AML-193 (cell line): ENCODE results near the gene AADAT.
"Not testable (repeated sequence)": the region's sequence is repeated elsewhere in the genome, so short reads cannot be mapped to it uniquely, and the experiment has no call there.

Experiments used
- DNase-seq, 2 experiments: peaks; one replicate each; lab custom pipeline; 2025; lab: John Stamatoyannopoulos, UW

AADAT gene

DNA sequence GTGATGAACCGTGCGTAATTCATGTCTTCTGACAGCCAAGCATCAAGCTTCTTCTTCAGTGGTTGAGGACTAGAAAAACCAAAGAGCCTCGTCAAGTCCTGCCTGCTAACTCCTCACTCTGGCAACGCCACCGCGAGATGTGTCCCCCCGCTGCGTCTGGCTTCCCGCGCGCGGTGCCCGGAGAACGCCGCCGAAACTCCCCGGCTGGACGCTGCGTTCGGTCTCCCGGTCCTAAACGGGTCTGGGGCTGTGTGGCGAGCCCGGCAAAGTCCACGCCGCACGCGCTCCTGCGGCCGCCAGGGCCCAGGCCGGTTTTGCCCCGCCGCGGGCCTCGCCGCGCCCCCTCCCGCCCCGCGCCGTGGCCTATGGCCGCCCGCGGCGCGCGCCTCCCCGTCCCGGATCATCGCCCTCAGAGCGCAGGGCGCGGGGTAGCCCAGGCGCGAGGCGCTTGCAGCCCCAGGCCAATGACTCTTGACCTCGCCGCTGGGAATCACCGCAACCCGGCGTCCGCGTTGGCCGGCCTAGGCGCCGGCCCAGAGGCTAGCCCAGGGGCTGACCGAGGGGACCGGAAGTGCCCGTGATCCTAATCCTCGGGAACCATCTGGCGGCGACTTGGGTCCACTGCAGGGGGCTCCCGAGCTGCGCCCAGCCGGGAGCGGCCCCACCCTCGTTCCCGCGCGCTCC, at the start of gene AADAT:
Gene AADAT, minus strand, starts transcription at position 289 of the 684 bp plus-strand sequence. Its CDS starts 266 bp downstream, at position 23.
- DNase-seq = no peak

DNA sequence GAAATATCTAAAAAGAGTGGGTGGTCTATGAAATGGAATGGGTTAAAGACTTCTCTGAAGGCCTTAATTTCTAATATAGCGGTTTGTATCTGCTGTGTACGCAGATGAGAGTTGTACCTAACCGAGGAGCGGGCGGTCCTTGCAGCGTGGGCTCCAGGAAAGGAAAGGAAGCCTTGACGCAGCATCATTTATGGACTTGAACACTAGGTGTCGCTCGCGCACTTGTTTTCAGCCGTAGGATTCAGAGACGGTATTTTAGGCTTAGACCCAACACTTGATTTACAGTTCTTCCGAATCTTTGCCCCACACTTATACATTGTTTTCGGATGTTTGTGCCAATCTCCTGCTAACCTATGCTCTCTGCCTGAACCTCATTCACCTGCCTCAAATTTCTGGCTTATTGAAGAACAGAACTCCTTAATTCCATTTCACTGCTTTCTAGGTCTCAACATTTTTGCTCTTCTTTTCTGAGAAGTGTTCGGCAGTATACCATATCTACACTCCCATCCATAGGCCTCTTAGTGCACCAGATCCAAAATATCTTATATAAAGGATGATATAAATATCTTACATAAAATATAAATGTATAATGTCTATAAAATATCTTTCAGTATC, 48.9 kb upstream of the AADAT start:
- DNase-seq = peak; percentile 52 to 64

- DNase-seq = no peak
These were observed 48.2 kb upstream of the AADAT start for GRCh38 chr4:170137927-170138326.

DNA sequence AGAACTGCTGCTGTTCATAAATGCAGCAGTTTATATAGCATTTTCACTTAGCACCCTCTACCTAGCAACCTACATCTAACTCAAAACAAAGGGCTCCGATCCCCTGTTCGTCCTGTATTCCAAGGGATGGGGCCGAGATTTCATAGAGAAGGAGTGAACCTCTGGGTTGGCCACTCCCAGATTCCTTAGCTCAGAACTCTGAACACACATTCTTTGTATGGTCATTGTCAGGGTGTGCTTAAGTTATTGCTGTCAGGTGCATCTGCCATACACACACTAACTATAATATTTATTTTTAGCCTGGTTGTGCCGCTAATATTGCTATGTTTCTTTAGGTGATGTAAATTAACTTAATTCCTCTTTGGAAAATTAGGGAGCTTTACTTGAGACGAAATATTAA, 47.7 kb upstream of the AADAT start:
- DNase-seq = no peak

GRCh38 chr4:170134821-170135220, 45.1 kb upstream of the AADAT start:
- no peak for DNase-seq

DNA sequence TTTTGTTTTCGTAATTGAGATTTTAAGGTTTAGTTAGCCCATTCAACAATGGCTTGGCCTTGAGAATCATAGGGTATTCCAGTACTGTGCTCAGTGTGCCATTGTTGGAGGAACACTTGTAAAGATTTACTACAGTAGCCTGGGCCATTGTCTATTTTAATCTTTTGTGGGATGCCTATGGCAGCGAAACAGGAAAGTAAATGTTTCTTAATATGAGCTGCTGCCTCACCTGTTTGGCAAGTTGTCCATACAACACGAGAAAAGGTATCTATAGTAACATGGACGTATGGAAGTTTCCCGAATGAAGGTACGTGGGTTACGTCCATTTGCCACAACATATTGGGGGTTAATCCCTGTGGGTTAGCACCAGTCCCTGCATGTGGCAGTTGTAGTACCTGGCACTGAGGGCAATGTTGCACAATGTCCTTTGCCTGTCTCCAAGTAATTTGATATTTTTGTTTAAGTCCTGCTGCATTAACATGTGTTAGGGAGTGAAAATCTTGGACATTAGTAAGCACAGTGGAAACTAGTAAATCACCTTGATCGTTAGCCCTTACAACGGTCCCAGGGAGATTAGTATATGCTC, 38.6 kb upstream of the AADAT start:
- DNase-seq = no peak

DNA sequence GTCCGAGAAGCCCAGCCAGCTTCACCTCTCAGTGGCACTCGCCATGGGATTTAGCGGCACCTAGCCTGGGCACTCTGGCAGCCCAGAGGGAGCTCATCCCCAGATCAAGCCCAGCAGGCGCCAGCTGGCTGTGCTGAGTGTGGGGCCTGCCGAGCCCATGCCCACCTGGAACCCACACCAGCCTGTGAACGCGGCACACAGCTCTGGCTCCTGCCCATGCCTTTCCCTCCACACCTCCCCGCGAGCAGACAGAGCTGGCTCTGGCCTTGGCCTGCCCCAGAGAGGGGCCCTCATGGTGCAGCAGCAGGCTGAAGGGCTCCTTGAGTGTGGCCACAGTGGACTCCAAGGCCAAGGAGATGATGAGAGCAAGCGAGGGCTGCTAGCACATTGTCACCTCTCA, 38.0 kb upstream of the AADAT start:
- DNase-seq = no peak

DNA sequence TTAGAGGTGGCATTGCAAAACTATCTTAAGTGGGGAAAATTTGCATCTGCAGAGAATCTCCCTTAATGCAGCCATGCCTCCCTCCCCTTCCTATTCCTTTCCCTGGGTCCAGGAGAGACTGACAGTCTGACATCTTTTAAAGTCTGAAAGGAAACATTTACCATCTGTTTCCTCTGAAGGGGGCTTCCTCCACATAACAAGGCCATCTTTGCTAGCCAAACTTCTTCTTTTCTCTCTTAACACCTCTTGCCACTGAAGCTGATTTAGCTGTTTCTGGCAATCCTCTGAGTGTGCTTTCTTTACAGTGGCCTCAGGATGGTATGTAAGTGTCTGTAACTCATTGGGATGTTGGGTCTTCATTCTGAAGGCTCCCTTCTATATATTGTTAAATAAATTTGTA, 34.6 kb upstream of the AADAT start:
- DNase-seq = no peak

DNA sequence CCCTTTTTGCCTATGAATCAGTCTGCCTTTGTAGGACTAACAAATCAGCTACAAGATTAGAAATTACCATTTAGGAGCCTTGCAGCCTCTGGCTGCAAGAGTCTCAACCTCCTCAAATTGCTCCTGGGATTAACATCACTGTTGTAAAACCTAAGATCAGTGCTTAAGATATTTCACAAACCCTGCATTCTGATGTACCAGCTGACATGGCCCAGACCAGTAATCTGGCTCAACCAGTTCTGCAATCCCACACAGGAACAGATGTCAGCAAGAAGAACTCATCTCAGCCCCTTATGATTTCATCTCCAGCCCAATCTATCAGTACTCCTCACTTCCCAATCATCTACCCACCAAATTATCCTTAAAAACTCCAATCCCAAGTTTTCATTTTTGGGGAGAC, 32.5 kb upstream of the AADAT start:
- no peak for DNase-seq

GRCh38 chr4:170114636-170115035, 24.9 kb upstream of the AADAT start:
- DNase-seq = no peak

GRCh38 chr4:170114183-170114582, 24.4 kb upstream of the AADAT start:
- not testable (repeated sequence) for DNase-seq

- no peak for DNase-seq
These were observed 21.8 kb upstream of the AADAT start for GRCh38 chr4:170111546-170111945.

DNA sequence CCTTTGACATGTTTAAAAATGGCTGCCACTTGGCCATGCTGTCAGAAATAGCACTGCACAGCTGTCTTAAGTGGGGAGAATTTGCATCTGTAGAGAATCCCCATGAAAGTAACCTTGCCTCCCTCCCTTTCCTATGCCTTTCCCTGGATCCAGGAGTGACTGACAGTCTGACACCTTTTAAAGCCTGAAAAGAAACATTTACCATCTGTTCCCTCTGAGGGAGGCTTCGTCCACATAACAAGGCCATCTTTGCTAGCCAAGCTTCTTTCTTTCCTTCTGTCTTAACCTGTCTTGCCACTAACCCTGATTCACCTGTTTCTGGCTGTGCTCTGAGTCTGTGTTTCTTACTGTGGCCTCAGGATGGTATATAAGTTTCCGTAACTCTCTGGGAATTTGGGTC, 21.3 kb upstream of the AADAT start:
- no peak for DNase-seq

GRCh38 chr4:170110285-170110672, 20.5 kb upstream of the AADAT start:
- no peak for DNase-seq

- no peak for DNase-seq
These were observed 20.0 kb upstream of the AADAT start for GRCh38 chr4:170109586-170110284.

- no peak for DNase-seq
These were observed 17.1 kb upstream of the AADAT start for GRCh38 chr4:170106900-170107299.

- no peak for DNase-seq
These were observed 12.7 kb upstream of the AADAT start for GRCh38 chr4:170102426-170102825.

- not testable (repeated sequence) for DNase-seq
These were observed 8.4 kb upstream of the AADAT start for GRCh38 chr4:170098171-170098570.

DNA sequence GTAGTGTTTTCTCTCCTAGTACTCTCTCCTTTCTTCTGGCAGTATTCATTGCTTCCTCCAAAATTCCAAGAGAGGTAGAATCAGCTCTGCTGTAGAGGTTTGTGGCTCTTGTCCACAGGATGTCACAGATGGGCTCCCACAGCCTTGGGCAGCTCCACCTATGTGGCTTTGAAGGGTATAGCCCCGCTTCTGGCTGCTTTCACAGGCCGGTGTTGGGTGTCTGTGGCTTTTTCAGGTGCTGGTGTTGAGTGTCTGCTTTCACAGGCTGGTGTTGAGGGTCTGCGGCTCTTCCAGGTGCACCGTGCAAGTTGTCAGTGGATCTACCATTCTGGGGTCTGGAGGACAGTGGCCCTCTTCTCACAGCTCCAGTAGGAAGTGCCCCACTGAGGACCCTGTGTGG, 7.9 kb upstream of the AADAT start:
- no peak for DNase-seq

- no peak for DNase-seq
These were observed 4.3 kb upstream of the AADAT start for GRCh38 chr4:170093973-170094535.

DNA sequence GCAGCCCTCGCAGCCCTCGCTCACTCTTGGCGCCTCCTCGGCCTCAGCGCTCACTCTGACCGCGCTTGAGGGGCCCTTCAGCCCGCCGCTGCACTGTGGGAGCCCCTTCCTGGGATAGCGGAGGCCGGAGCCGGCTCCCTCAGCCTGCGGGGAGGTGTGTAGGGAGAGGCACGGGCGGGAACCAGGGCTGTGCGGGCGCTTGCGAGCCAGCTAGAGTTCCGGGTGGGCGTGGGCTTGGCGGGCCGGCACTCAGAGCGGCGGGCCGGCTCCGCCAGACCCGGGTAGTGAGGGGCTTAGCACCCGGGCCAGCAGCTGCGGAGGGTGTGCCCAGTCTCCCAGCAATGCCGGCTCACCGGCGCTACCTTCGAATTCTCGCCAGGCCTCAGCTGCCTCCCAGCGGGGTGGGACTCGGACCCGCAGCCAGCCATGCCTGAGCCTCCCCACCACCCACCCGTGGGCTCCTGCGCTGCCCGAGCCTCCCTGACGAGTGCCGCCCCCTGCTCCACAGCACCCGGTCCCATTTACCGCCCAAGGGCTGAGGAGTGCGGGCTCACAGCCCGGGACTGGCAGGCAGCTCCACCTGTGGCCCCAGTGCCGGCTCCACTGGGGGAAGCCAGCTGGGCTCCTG, 1.4 kb upstream of the AADAT start:
- DNase-seq = no peak
